GM21526 (cell line): Measurements from ENCODE around the gene MBOAT7.
"Not testable (repeated sequence)": the region's sequence is repeated elsewhere in the genome, so short reads cannot be mapped to it uniquely, and the experiment has no call there.

ENCODE experiments used
- ATAC-seq: cut with Tn5 transposase; IDR thresholded peaks from one replicate; pipeline ENCODE4 v1.9.1; 2021; ENCODE audit warnings: moderate library complexity; ENCODE audit not compliant: unreplicated experiment, low FRiP score

MBOAT7 gene

DNA sequence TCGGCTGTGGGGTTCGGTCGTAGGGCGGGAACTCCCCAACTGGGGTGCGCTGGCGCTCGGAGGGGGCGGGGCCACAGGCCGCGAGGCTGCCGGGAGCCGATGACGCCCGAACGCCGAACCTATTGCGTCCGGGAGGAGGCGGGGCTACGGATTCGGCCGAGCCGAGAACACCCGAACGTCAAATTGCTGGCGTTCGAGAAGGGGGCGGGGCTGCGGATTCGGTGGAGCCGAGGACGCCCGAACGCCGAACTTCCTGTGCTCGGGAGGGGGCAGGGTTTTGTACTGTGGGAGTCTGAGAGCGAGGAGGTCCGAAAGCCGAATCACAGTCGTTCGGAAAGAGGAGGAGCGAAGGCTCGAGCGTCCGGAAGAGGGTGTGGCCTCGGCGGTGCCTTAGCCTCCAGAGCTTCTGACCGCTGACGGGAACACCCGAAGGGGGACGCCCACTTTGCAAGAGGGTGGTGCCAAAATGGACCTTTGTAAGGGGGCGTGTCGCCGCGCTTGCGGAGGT, 1.2 kb upstream of the MBOAT7 start:
- peak; percentile 47 for ATAC-seq

GRCh38 chr19:54189735-54190502, 539 bp upstream of the MBOAT7 start:
- ATAC-seq: peak; percentile 43

DNA sequence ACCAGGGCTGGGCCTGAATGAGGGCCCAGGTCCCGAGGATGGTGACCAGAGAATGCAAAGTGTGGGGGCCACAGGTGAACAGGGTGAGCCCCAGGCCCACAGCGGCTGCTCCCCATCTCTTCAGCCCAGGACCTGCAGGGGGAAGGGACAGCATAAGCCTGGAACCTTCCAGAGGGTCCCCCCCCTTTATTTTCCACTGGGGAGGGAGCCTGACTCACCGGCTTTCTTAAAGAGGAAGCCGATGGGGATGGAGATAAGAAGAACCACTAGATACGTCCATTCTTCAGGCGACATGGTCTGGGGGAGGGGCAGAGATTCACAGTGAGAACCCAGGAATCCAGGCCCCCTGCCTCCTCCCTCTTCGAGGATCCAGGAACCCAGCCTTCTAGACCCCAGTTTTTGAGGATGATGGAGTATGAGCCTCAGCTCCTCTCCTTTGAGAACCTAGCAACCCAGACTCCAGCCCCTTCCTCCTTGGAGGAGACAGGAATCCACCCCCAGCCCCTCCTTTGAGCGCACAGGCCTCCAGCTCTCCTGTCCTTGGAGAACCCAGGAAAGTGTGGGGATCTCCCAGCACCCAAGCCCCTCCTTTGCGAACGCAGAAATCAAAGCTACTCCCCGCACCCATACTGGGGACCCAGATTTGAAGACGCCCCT, 1.0 kb downstream of the MBOAT7 start:
- no peak for ATAC-seq

- no peak for ATAC-seq
Observed at GRCh38 chr19:54186934-54187381, 2.4 kb downstream of the MBOAT7 start.

DNA sequence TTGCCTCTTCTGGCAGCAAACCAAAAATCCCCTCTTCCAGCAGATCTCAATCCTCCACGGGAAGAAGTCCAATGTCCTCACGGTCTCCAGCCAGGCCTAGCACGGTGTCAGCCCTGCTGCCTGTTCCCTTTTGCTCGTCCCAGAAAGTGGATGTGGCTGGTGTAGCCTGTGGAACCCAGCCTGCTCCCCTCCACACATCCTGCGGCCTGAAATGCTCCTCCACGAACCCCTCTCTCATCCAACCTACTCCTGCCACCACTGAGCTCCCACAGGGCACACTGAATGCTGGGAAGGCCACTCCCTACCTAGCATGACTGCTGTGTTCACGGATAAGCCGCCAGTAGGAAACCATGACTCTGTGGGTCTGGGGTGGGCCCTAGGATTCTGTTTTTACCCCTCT, 3.0 kb downstream of the MBOAT7 start:
- no peak for ATAC-seq

DNA sequence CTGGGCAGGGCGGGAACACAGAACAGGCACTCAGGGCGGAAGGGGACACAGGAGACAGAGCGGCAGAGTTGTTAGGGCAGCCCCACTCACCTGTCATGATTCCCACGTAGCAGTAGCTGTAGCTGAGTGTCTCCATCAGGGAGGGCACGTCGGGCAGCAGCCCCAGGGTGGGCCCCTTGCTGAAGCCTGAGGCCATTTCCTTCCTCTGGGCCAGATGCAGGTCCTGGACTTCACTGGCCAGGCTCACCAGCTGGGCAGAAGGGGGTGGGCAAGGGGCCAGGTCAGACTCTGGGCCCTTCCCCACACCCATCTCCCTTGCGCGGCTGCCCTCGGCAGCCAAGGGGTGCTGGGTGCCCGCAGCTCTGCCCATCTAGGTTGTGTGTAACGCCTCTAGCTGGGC, 5.9 kb downstream of the MBOAT7 start:
- ATAC-seq: no peak

- not testable (repeated sequence) for ATAC-seq
Observed at GRCh38 chr19:54181894-54182293, 7.5 kb downstream of the MBOAT7 start.

GRCh38 chr19:54180691-54181091, 8.7 kb downstream of the MBOAT7 start:
- ATAC-seq: no peak

DNA sequence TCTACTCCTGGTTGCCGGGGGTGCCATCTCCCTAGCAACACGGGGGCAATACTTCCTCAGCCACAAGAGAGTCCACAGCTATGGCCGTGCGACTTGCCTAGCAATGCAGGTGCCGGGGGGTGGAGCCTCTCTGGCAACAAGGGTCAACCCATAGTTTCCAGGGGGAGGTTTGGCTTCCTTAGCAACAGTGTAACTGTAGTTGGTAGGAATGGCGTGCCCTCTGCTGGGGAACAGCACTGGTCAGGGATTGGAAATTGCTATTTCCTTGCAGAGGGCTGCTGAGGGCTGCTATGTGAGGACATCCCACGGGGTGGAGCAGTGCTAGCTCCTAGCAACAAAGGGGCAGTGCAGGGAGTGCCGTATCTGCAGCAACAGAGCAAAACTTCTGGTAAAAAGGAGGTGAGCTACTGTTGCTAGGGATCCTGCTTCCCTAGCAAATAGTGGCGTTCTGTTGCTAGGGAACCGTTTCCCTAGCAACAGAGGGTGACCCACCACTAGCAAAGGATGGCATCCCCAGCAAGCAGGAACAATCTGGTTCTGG, 9.4 kb downstream of the MBOAT7 start:
- ATAC-seq: no peak

GRCh38 chr19:54179262-54179852, 10.0 kb downstream of the MBOAT7 start:
- ATAC-seq: no peak

DNA sequence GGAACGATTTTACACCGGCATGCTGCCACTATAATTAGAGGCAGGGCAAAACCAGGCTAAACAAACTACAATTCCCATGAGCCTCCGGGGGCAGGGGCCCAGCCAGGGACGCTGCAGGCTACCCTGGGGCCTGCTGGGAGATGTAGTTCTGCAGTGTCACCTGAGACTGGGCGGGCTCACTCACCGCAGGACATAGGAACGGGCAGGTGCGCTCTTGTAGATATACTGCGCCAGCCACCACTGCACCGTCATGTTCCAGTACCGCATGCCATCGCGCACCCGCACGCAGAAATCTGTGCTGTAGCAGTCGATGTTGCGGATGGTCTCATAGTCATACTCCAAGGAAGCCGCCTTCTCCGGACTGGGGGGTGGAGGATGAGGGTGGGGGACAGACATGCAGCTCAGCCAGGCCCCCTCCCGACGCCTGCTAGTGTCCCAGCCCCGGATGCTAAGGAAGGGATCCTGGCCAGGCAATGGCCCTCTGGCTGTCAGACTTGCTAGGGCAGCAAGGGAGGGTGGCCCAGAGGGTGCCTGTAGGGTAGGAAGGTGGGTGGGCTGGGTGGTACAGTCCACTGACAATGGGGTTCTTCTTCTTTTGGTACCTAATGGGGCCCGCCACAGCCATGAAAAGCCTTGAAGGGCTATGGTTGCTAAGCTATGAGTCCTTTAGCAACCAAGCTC, 10.7 kb downstream of the MBOAT7 start:
- no peak for ATAC-seq

DNA sequence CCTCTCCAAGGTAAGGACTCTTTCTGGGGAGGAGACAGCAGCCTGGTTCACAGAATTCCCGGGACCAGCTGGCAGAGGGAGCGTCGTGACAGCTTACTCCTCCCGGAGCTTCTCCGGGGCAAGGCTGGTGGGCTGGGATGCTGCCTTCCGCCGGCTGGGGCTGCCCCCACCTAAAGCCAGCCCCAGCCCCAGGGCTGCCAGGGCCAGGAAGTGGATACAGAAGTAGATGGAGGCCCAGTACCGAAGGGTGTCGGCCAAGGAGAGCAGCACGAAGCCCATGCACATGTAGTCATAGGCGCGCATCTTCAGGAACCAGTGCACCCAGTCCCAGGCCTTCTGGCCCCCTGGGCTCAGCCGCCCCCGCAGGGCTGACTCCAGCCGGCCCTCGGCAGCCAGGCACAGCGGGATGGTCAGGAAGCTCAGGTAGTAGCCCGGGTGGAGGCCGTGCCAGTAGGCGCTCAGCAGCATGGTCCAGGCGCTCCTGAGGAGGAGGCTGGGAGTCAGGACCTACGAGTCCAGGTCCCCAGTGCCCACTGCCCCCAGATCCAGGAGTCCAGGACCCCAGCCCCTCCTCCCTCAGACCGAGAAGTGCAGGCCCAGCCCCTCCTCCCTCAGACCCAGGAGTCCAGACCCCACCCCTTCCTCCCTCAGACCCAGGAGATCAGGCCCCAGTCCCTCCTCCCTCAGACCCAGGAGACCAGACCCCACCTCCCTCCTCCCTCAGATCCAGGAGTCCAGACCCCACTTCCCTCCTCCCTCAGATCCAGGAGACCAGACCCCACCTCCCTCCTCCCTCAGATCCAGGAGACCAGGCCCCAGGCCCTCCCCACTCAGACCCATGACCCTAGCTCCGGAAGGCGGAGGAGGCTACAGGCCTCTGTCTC, 15.2 kb downstream of the MBOAT7 start:
- no peak for ATAC-seq

DNA sequence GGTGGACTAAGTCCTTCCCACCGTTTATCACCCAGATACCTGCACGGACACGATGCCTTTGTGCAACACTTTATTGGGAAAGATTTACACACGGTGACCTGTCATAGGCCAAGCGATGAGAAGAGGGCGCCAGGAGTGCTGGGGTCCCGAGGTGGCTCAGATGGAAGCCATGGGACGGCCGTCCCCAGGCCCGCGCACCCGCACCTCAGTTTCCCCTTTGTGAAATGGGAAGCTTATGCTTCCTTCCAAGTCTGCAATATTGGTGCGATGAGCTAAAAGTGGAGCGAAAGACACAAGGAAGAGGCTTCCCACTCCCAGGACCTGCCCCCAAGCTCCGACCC, 16.1 kb downstream of the MBOAT7 start:
- no peak for ATAC-seq

GRCh38 chr19:54172471-54173358, 16.7 kb downstream of the MBOAT7 start, which contains the start of gene TMC4:
TSS of gene TMC4 (minus strand) at chr19:54173160. CDS start at chr19:54173117, 43 bp downstream.
- no peak for ATAC-seq

DNA sequence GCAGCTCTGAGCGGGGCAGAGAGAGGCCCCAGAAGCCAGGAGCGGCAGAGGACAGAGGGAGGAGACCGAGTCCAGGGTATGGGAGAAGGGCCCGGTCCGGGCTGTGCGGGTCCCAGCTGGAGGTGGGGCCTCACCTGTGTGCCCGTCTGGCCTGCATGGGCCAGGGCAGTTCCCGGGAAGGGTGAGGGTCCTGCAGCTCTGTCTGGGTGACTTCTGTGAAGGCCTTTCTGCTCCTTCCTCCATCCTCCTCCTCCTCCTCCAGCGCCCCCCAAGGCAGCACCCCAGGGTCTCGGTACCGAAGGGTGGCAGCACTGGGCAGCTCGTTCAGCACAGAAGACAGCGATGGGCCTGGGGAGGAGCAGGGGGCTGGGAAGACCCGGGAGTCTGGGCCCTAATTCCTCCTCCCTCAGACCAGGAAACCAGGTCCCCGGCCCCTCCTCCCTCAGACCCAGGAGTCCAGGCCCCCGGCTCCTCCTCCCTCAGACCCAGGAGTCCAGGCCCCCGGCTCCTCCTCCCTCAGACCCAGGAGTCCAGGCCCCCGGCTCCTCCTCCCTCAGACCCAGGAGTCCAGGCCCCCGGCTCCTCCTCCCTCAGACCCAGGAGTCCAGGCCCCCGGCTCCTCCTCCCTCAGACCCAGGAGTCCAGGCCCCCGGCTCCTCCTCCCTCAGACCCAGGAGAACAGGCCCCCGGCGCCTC, 17.5 kb downstream of the MBOAT7 start:
- not testable (repeated sequence) for ATAC-seq

DNA sequence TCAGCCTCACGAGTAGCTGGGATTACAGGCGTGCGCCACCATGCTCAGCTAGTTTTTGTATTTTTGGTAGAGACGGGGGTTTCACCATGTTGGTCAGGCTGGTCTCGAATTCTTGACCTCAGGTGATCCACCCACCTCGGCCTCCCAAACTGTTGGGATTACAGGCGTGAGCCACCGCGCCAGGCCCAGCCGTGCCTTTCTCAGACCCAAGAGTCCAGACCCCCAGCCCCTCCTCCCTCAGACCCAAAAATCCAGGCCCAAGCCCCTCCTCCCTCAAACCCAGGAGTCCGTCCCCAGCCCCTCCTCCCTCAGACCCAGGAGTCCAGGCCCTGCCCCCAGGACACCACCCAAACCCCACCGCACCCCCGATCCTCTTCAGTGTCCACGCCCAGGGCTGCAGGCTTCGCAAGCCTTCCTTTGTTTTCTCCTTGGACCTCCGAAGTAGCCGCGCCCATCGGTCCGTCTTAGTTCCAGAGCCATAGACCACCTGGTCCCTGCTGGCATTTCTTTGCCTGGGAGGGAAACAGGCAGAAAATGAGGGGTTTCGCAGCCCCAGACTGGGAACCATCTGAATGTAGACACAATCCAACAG, 20.1 kb downstream of the MBOAT7 start:
- no peak for ATAC-seq

DNA sequence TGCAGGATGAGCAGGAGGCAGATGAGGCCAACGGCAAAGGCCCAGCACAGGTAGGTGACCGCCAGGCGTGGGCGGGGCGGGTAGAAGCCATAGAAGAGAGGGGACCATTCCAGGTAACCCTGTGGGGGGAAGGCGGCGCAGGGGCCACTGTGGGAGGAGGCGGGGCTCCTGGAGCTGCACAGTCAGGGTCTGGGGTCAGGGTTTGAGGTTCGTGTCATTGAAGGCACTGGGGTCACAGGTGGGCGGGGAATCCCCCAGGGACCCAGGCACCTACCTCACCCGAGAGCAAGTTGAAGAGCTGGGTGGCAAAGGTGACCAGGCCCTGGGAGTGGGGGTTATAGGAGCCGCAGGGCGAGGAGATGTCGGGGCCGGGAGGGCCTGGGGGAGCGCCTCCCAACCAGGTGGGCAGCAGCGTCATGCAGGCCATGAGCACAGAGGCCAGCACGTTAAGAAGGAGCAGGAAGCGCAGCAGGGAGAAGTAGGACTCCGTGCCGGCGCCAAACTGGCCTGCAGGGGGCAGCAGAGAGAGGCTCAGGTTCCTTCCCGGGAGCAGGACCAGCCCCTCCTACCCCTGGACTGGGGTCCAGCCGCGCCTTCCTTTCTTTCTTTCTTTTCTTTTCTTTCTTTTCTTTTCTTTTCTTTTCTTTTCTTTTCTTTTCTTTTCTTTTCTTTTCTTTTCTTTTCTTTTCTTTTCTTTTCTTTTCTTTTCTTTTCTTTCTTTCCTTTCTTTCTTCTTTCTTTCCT, 21.0 kb downstream of the MBOAT7 start:
- no peak for ATAC-seq
